GM19452 (cell line): ENCODE data around the gene FUS.
"Not testable (repeated sequence)": the region's sequence is repeated elsewhere in the genome, so short reads cannot be mapped to it uniquely, and the experiment has no call there.

Experiments
- ATAC-seq: cut with Tn5 transposase; IDR thresholded peaks from one replicate; pipeline ENCODE4 v1.9.1; 2021; ENCODE audit not compliant: unreplicated experiment

The FUS gene

DNA sequence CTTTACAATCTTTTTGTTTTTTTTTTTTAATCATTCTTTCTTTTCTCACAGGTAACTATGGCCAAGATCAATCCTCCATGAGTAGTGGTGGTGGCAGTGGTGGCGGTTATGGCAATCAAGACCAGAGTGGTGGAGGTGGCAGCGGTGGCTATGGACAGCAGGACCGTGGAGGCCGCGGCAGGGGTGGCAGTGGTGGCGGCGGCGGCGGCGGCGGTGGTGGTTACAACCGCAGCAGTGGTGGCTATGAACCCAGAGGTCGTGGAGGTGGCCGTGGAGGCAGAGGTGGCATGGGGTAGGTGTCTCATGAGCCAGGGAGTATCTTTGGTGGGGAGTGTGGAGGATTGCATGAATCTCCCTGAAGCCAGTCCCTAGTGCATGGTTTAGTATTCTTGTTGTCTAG is 4.9 kb downstream of the FUS start:
- no peak for ATAC-seq

DNA sequence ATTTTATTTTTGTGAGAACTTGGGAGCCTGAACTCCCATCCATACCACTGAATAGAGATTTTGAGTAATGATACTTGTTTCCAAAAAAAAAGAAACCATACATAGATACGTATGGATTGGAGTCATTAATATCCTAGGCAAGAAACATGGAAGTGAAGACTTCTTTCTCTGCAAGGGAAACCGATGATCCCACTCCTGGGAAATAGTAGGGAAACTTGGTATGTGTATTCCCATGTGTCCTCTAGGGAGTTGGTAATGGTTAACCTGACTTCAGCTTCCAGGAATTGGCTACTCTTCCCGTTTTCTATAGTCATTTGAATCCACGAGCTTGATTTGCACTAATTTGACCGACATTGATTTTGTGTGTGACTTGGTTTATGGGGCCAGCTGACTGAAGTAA is 5.4 kb downstream of the FUS start:
- ATAC-seq: no peak

DNA sequence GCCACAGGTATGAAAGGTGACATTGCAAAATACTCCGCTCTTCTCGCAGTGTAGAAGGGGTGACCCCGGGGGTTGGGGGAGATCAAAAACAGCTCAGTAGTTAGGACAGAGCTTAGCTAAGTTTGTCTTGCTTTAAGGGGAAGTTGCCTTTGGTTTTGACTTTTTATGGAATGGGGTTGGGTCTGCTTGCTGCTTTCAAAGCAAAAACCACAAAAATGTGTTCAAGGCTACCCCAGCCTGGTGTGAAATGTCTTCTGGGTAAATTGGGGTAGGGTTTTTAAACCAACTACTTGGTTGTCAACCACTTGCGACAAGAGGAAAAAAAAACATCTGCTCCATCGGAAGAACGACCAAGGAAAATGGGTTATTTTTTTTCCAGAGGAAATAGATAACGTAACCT is 6.2 kb downstream of the FUS start:
- no peak for ATAC-seq

DNA sequence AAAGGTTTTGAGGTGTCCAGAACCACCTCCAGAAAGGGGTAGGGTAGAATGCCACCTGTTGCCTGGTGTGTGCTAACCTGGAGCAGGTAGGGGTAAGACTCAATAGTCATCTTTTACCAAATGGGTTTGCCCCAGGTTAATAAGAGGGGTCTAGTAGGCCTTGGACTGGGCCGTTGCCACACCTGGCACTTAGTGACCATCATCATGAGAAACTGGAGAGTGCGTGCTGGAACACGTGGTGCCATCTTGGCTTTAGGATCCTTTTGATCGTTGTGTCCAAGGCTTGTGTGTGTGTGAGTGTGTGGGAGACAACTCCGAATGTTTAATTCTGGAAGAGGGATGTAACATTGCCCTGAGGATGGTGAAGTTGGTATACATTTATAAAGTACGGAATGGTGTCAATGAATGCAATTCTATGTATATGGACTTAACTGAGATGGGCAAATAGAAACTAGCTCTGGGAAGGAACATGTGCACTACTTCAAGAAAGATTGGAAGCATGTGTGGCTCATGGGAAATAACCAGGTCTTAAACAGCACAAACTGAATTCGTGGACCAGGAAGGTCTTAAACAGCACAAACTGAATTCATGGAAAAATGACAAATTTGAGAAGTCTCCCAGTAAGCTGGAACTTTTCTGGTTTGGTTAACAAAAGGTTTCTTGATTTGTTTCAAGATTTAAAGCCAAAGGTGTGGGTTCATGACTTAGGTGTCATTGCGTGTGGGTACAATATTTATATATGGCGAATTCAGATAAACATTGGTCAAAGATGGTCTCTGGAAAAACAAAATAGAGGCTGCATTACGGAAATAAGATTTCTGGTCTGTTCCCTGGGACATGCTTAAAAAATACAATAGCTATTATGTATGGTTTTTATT is 7.2 kb downstream of the FUS start:
- no peak for ATAC-seq

- no peak for ATAC-seq
These were observed 7.9 kb downstream of the FUS start for GRCh38 chr16:31187808-31188189.

DNA sequence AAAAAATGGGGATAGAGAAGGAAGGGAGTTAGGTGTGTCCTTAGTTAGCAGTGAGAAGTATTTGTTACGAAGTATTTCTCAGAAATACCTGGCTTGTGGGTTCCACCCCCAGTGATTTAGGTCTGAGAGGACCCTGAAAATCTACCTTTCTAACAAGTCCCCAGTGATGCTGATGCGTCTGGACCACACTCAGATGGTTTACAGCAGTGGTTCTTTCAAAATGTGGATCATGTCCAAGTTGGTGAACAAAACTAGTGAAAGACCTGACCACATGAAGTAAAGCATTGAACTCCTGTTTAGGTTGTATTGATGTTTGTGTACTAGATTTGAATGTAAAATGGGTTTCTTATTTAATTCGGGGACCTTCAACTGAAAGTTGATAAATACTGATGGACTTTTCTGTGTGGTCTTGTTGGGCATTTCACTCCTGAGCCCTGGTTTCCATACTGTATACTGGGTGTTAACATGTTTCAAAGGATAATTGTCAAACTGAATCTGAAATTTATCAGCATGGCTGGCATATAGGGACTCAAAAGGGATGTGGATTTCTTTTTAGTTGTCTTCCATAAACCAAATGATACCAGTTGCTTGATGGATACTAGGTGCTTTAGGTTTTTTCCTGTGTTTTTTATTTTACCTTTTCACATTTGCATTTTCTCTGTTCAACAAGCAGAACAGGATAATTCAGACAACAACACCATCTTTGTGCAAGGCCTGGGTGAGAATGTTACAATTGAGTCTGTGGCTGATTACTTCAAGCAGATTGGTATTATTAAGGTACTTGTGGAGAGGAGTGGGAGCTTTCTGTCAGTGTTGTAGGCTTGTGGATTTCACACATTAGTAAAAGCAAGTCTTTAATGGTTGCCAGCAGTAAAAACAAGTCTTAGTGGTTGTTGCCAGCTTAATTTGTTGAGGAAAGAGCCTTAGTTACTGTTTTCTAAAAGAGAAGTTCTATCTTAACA is 8.8 kb downstream of the FUS start:
- ATAC-seq: no peak

DNA sequence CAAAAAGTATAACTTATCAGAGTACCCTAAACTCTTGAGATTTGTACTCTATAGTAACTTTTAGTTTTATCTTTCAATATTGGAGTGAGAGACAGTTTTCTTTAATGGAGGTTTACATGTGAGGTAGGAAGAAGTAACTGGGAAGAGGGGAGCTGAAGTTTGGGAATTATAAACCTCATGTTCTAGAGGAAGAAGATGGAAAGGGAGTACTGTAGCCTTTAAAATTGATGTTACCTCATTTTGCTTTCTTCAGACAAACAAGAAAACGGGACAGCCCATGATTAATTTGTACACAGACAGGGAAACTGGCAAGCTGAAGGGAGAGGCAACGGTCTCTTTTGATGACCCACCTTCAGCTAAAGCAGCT is 9.5 kb downstream of the FUS start:
- ATAC-seq: no peak

- ATAC-seq: no peak
These were observed 10.1 kb downstream of the FUS start for GRCh38 chr16:31190061-31190460.

DNA sequence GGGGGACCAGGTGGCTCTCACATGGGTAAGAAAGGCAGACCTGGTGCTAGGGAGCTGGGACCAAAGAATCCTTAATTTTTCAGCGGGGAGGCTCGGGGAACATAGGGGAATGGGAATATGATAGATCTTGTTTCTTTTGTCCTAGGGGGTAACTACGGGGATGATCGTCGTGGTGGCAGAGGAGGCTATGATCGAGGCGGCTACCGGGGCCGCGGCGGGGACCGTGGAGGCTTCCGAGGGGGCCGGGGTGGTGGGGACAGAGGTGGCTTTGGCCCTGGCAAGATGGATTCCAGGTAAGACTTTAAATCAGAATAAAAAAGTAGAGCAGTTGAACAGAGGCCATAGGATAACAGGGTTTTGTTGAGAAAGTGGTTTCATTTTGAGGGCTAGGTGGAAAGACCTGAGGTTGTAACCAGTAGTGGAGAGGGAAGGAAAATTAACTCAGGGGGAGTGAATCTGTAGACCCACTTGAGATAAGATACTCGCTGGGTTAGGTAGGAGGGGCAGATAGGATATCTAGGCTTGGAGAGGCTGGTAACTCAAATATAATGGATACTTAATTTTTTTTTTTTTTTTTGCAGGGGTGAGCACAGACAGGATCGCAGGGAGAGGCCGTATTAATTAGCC is 11.0 kb downstream of the FUS start:
- ATAC-seq: no peak

DNA sequence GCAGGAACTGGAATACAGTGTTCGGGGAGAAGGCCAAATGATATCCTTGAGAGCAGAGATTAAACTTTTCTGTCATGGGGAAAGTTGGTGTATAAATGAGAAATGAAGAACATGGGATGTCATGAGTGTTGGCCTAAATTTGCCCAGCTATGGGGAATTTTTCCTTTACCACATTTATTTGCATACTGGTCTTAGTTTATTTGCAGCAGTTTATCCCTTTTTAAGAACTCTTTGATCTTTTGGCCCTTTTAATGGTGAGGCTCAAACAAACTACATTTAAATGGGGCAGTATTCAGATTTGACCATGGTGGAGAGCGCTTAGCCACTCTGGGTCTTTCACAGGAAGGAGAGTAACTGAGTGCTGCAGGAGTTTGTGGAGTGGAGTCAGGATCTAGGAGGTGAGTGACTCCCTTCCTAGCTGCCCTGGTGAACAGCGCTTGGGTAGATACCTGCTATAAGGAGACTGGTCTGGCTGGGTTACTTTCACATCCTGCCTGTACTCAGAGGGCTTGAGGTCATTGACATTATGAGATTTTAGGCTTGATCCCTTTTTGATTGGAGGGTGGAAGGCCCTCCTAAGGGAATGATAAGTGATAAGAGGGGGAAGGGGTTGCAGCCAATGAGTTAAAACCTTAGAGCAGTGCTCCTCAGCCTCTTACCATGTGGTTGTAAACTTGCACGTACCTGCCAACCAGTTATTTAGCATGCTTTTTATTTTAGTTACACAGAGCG is 11.9 kb downstream of the FUS start:
- no peak for ATAC-seq

DNA sequence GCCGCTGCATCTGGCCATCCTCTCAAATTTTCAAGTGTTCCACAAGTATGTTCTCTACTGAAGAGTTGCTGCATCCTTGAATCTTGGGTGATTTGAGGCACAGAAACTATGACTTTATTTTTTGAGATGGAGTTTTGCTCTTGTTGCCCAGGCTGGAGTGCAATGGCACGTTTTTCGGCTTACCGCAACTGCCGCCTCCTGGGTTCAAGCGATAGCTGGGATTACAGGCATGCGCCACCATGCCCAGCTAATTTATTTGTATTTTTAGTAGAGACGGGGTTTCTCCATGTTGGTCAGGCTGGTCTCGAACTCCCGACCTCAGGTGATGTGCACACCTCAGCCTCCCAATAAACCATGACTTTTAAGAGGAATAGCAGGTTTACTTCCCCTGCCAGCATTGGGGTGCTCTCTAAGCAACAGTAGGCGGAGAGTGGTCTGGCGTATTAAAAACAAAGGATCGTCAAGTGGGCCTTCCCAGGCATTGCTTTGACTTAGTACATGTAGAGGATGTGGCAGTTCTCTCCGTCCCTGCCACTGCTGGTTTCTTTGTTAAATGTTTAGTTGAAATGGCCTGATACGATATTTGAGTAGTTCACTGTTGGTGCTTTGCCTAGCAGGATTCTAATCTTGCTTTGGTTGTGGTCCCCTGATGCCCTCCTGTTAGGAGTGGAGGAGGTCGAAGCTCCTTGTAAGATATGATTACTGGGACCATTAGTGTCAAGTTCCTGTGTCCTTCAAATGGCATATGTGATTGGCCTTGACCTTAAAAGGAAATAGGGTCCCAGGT is 13.1 kb downstream of the FUS start:
- no peak for ATAC-seq

- no peak for ATAC-seq
These were observed 13.9 kb downstream of the FUS start for GRCh38 chr16:31193874-31194273.

- no peak for ATAC-seq
These were observed 15.0 kb downstream of the FUS start for GRCh38 chr16:31194898-31195297.

DNA sequence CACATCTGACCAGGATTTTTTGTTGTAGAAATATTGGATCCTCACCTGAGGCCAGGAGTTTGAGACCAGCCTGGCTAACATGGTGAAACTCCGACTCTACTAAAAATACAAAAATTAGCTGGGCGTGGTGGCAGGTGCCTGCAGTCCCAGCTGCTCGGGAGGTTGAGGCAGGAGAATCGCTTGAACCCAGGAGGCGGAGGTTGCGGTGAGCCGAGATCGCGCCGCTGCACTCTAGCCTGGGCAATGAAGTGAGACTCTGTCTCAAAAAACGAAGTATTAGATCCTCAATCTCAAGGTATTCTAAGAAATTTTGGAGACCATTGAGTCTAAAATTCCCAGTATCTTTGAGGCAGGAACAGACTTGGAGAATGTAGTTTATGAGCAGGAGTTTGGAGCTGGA is 15.9 kb downstream of the FUS start:
- not testable (repeated sequence) for ATAC-seq

GRCh38 chr16:31196324-31197088 is 16.6 kb downstream of the FUS start:
- no peak for ATAC-seq

GRCh38 chr16:31198207-31198882 is 18.4 kb downstream of the FUS start:
- ATAC-seq: no peak

DNA sequence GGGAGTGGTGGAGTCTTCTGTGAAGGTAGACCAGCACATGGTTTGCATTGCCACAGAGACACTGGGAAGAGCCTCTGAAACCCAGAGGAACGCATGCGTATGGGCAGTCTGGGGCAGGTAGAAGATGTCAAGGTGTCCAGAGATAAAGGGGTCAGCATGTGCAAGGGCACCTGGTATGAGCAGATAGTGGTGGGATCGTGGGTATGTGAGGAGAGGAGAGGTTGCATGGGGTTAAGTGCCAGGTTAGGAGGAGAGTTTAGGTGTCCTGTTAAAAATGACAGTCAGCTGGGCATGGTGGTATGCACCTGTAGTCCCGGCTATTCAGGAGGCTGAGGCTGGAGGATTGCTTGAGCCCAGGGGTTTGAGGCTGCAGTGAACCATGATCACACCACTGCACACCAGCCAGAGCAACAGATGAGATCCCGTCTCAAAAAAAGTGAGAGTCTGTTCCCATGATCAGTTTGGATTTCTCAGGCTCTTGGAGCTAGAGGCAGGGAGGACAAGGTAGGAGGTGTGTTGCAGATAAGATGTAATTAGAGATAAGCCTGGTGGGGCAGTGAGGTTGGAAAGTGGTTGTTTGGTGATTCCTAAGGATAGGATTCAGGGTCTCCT is 19.6 kb downstream of the FUS start:
- ATAC-seq: no peak

DNA sequence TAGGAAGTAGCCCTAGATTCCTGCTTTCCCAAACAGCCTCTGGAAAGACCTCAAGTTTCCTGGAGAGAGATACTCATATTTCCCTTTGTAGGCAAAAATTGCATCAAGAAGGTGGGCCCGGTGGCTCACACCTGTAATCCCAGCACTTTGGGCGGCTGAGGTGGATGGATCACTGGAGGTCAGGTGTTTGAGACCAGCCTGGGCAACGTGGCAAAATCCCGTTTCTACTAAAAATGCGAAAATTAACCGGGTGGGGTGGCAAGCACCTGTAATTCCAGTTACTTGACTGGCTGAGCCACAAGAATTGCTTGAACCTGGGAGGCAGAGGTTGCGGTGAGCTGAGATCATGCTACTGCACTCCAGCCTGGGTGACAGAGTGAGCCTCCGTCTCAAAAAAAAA is 20.2 kb downstream of the FUS start:
- not testable (repeated sequence) for ATAC-seq
